RWPE2 (cell line): Measurements from ENCODE around the gene TBC1D32.
"Not testable (repeated sequence)": the region's sequence is repeated elsewhere in the genome, so short reads cannot be mapped to it uniquely, and the experiment has no call there.

ENCODE experiments used
- ATAC-seq: fragments of 200-7000 bp; cut with Tn5 transposase; 3 replicates; pipeline ENCODE4 v1.9.1; 2021; ENCODE audit warnings: low read depth
- DNase-seq: peaks from one replicate; pipeline ENCODE4 v3.0.0-alpha.2; 2020; ENCODE audit warnings: low spot score
- H3K27ac ChIP-seq: fragments of 450-650 bp; 2 replicates; pipeline ENCODE4 v1.5.1; 2017; ENCODE audit warnings: mild to moderate bottlenecking; ENCODE audit not compliant: poor library complexity, severe bottlenecking
- H3K27me3 ChIP-seq: fragments of 250-450 bp; sonication (Bioruptor Pico); 2 replicates; pipeline ENCODE4 v1.5.1; 2021; ENCODE audit warnings: mild to moderate bottlenecking, moderate library complexity; ENCODE audit not compliant: insufficient read depth, poor library complexity, severe bottlenecking
- H3K36me3 ChIP-seq: fragments of 250-450 bp; sonication (Bioruptor Pico); 2 replicates; pipeline ENCODE4 v1.5.1; 2020; ENCODE audit warnings: low read depth, mild to moderate bottlenecking, moderate library complexity
- H3K4me1 ChIP-seq: fragments of 250-450 bp; sonication (Bioruptor Pico); 2 replicates; pipeline ENCODE4 v1.5.1; 2021; ENCODE audit warnings: mild to moderate bottlenecking, moderate library complexity; ENCODE audit not compliant: insufficient read depth, poor library complexity, severe bottlenecking
- H3K4me3 ChIP-seq: fragments of 250-450 bp; sonication (Bioruptor Pico); 2 replicates; pipeline ENCODE4 v1.5.1; 2021; ENCODE audit warnings: mild to moderate bottlenecking, moderate library complexity; ENCODE audit not compliant: severe bottlenecking
- H3K9me3 ChIP-seq: fragments of 250-450 bp; sonication (Bioruptor Pico); 2 replicates; pipeline ENCODE4 v1.5.1; 2021; ENCODE audit warnings: mild to moderate bottlenecking, moderate library complexity; ENCODE audit not compliant: severe bottlenecking
- TF ChIP-seq, protein P1 (sequence below): fragments of 450-650 bp; IDR thresholded peaks from one replicate; pipeline ENCODE4 v1.5.1; 2017; ENCODE audit warnings: mild to moderate bottlenecking, moderate library complexity; ENCODE audit not compliant: poor library complexity, severe bottlenecking

Gene TBC1D32

DNA sequence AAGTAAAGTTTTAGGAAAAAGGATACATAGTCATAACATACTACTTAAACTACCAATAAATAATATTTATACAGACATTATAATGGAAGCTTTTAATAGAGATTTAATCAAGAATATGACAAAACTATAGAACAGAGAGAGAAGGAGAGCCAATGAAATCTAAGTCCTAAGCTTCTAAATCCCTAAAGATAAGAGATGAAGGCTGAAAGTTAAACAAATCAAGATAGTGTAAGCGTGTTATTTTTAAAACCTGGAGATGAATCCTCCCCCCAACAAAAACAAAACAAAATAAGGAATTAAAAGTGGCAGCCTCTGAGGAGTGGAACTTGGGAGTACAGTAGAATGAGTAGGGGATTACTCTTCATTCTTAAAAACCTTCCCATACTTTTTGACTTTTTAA, 145.9 kb downstream of the TBC1D32 start:
- H3K36me3 ChIP-seq, result no peaks in the 10 kb centered on the region
- DNase-seq, result no peak
- ATAC-seq, result no peak
- H3K27ac ChIP-seq, result no peak overlapping the region
- no peaks in the 10 kb centered on the region for H3K4me1 ChIP-seq
- TF ChIP-seq, protein P1, sequence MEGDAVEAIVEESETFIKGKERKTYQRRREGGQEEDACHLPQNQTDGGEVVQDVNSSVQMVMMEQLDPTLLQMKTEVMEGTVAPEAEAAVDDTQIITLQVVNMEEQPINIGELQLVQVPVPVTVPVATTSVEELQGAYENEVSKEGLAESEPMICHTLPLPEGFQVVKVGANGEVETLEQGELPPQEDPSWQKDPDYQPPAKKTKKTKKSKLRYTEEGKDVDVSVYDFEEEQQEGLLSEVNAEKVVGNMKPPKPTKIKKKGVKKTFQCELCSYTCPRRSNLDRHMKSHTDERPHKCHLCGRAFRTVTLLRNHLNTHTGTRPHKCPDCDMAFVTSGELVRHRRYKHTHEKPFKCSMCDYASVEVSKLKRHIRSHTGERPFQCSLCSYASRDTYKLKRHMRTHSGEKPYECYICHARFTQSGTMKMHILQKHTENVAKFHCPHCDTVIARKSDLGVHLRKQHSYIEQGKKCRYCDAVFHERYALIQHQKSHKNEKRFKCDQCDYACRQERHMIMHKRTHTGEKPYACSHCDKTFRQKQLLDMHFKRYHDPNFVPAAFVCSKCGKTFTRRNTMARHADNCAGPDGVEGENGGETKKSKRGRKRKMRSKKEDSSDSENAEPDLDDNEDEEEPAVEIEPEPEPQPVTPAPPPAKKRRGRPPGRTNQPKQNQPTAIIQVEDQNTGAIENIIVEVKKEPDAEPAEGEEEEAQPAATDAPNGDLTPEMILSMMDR, result no peak
- no peaks in the 10 kb centered on the region for H3K27me3 ChIP-seq
- no peak overlapping the region for H3K4me3 ChIP-seq
- H3K9me3 ChIP-seq, result no peaks in the 10 kb centered on the region

DNA sequence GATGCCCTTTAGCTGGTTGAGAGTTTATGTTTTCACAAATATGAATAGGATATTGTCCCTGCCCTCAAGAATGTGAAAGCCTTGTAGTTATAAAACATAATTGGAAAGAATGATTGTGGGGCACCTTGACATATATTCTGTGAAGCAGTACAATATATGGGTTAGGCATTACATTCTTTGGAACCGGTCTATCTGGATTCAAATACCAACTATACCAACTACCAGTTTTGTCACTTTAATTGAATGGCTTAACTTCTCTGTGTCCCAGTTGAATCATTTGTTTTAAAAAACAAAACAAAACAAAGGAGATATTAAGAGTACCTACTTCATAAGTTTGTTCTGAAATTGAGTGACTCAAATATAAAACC, 146.5 kb downstream of the TBC1D32 start:
- Histone ChIP-seq H3K36me3 (no peaks in the 10 kb centered on the region), H3K4me1 (no peaks in the 10 kb centered on the region), H3K27me3 (no peaks in the 10 kb centered on the region), H3K4me3 (no peak overlapping the region), H3K9me3 (no peaks in the 10 kb centered on the region), H3K27ac (no peak overlapping the region)
- ATAC-seq (no peak), DNase-seq (no peak)
- TF ChIP-seq, protein P1, result no peak

DNA sequence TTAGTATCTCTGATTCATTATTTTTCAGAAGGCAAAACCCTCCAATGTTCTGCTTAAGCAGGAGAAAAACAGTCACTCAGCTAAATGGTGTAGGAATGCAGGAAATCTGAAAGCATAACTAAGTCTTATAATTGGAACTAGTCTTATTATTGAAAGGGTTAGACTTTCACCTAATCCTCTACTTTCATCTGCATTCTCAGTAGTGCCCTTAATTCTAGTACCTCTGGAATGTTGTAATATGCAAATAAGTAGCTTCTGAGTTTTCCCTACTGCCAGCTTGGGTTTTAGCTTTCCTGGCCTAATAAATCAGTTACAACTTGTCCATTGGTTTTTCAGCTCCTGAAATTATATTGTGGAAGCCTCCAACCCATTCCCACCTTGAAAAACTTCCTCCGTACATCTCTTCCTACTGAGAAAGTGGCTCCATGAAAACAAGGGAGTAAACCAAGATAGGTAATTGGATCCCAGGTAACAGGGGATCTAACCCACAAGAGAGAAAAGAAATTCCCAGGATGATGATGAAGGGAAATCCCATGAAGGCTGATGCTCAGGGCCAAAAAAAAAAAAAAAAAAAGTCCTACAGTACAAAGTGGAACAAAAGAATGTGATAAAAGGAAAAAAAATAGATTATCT, 147.0 kb downstream of the TBC1D32 start:
- TF ChIP-seq, protein P1, result no peak
- no peak for DNase-seq

DNA sequence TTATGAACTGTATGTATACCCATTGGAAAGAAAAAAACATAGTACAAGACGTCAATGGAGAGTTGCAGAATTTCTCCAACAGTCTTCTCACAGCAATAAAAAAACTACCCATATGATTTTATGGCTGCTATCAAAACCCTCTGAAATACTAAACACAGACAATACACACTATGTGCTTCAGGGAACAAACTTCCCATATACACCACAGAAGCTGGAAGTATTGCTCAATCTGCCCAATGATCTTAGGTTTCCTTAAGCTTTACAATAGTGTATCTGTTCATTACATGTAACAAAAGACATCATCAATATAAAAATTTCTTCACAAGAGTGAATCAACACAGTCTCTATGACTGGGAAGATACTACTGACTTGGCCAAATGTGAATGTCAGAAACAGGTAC, 150.5 kb downstream of the TBC1D32 start:
- DNase-seq (no peak), ATAC-seq (no peak)
- no peak overlapping the region for H3K4me3 ChIP-seq
- no peaks in the 10 kb centered on the region for H3K9me3 ChIP-seq
- no peaks in the 10 kb centered on the region for H3K27me3 ChIP-seq
- no peaks in the 10 kb centered on the region for H3K4me1 ChIP-seq
- TF ChIP-seq, protein P1, result no peak
- no peak overlapping the region for H3K27ac ChIP-seq
- H3K36me3 ChIP-seq, result no peaks in the 10 kb centered on the region

More for the DNA sequence above, 147.0 kb downstream of the TBC1D32 start:
- H3K27me3 ChIP-seq, result no peaks in the 10 kb centered on the region
- no peak overlapping the region for H3K4me3 ChIP-seq
- no peak overlapping the region for H3K27ac ChIP-seq
- no peaks in the 10 kb centered on the region for H3K36me3 ChIP-seq
- H3K4me1 ChIP-seq, result no peaks in the 10 kb centered on the region
- no peak for ATAC-seq
- no peaks in the 10 kb centered on the region for H3K9me3 ChIP-seq

DNA sequence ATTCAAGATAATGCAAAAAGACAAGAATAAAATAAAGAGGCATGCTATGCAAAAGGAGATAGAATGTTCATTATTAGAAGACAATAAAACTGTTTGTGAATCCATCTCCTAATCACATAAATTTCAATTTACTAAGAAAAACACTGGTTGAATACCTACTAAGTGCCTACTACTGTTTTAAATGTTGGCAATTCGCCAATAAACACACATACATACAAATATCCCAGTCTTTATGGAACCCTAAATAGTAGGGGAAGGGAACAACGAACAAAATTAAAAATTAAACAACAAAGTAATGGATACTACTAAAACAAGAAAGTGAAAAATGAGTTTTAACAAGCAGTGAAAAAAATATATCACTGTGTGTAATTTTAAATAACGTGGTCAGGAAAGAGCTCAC, 158.5 kb downstream of the TBC1D32 start:
- no peaks in the 10 kb centered on the region for H3K9me3 ChIP-seq
- H3K4me3 ChIP-seq, result no peak overlapping the region
- H3K27me3 ChIP-seq, result no peaks in the 10 kb centered on the region
- ATAC-seq (no peak), DNase-seq (no peak)
- no peaks in the 10 kb centered on the region for H3K4me1 ChIP-seq
- TF ChIP-seq, protein P1, result no peak
- H3K27ac ChIP-seq, result no peak overlapping the region
- H3K36me3 ChIP-seq, result no peaks in the 10 kb centered on the region

DNA sequence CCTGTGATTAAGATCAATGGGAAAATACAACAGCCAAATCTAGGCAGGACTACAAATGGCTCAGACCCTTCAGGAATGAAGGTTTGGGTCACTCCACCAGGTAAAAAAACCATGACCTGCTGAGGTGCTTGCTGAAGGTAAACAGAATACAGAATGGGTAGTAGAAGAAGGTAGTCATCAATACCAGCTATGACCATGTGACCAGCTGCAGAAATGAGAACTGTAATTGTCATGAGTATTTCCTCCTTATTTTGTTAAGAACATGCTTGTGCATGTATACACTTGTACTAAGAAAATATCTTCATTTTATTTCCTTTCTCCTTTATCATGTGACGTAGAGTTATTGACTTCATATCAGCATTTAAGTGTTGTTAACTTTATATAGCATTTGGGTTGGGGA, 161.8 kb downstream of the TBC1D32 start:
- ATAC-seq, H3K27ac ChIP-seq, H3K27me3 ChIP-seq, H3K4me1 ChIP-seq, DNase-seq, H3K9me3 ChIP-seq, H3K36me3 ChIP-seq, H3K4me3 ChIP-seq: not testable (repeated sequence)
